Large intestine (tissue), 12 donors: ENCODE measurements around the gene PCDHA11. TPM values are rescaled to one million over a fixed set of nuclear protein-coding genes. Genes with fewer than 3 reads are reported as not detected.
"Not testable (repeated sequence)": the region's sequence is repeated elsewhere in the genome, so short reads cannot be mapped to it uniquely, and the experiment has no call there.

ENCODE experiments used
- DNase-seq, 2 donors: peaks; one replicate each; pipeline versions ENCODE4 v3.0.0 to v3.0.0-alpha.2; 2013
- H3K27ac ChIP-seq: one replicate; pipeline ENCODE4 v1.5.1; 2013; ENCODE audit warnings: low read length
- H3K27me3 ChIP-seq: 2 replicates; pipeline ENCODE4 v1.6.1; 2013; ENCODE audit warnings: low read length; ENCODE audit not compliant: control insufficient read depth, insufficient read depth
- H3K36me3 ChIP-seq: 2 replicates; pipeline ENCODE4 v1.6.1; 2013; ENCODE audit warnings: low read length; ENCODE audit not compliant: control insufficient read depth, insufficient read depth
- H3K4me1 ChIP-seq: one replicate; pipeline ENCODE4 v1.6.1; 2013; ENCODE audit warnings: low read length; ENCODE audit not compliant: control insufficient read depth, insufficient read depth
- H3K4me3 ChIP-seq: one replicate; pipeline ENCODE4 v1.5.1; 2013; ENCODE audit warnings: low read length
- H3K9me3 ChIP-seq: one replicate; pipeline ENCODE4 v1.6.1; 2013; ENCODE audit warnings: mild to moderate bottlenecking, low read depth, low read length, moderate library complexity; ENCODE audit not compliant: control insufficient read depth
- WGBS: methylation state at CpG from one replicate; pipeline ENCODE4 v1.1.5; 2013; ENCODE audit warnings: low lambda C conversion rate; ENCODE audit not compliant: insufficient coverage; 5-methylcytosine and 5-hydroxymethylcytosine counted together
- long read RNA-seq, 11 donors: transcript quantifications; one replicate each; lab custom pipeline, GENCODE V29; 2026
- polyA plus RNA-seq: library from polyadenylated mRNA; unstranded; fragments of 120-200 nt; gene quantifications from one replicate; pipeline ENCODE4 v1.2.1, GENCODE V29; 2013

Gene PCDHA11, protein sequence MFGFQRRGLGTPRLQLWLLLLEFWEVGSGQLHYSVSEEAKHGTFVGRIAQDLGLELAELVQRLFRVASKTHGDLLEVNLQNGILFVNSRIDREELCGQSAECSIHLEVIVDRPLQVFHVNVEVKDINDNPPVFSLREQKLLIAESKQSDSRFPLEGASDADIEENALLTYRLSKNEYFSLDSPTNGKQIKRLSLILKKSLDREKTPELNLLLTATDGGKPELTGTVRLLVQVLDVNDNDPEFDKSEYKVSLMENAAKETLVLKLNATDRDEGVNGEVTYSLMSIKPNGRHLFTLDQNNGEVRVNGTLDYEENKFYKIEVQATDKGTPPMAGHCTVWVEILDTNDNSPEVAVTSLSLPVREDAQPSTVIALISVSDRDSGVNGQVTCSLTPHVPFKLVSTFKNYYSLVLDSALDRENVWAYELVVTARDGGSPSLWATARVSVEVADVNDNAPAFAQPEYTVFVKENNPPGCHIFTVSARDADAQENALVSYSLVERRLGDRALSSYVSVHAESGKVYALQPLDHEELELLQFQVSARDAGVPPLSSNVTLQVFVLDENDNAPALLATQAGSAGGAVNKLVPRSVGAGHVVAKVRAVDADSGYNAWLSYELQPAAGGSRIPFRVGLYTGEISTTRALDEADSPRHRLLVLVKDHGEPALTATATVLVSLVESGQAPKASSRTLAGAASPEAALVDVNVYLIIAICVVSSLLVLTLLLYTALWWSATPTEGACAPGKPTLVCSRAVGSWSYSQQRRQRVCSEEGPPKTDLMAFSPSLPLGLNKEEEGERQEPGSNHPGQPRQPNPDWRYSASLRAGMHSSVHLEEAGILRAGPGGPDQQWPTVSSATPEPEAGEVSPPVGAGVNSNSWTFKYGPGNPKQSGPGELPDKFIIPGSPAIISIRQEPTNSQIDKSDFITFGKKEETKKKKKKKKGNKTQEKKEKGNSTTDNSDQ
- polyA plus RNA-seq = 1.3 TPM
- long read RNA-seq, donor 1 = 0 reads
- long read RNA-seq, donor 2, partial matches to known transcripts = 0 of 1 reads
- long read RNA-seq, donor 2, other reads (novel, unspliced or antisense) = 0 of 1 reads
- long read RNA-seq, donor 3 = 0 reads
- long read RNA-seq, donor 4 = 0 reads
- long read RNA-seq, donor 5, full-length matches to known transcripts = 1 of 1 reads
- long read RNA-seq, donor 5, partial matches to known transcripts = 0 of 1 reads
- long read RNA-seq, donor 5, other reads (novel, unspliced or antisense) = 0 of 1 reads
- long read RNA-seq, donor 6 = 0 reads
- long read RNA-seq, donor 7, full-length matches to known transcripts = 1 of 1 reads
- long read RNA-seq, donor 7, partial matches to known transcripts = 0 of 1 reads
- long read RNA-seq, donor 7, other reads (novel, unspliced or antisense) = 0 of 1 reads
- long read RNA-seq, donor 8 = 0 reads
- long read RNA-seq, donor 9 = 0 reads
- long read RNA-seq, donor 10 = 0 reads
- long read RNA-seq, donor 11 = 0 reads

DNA sequence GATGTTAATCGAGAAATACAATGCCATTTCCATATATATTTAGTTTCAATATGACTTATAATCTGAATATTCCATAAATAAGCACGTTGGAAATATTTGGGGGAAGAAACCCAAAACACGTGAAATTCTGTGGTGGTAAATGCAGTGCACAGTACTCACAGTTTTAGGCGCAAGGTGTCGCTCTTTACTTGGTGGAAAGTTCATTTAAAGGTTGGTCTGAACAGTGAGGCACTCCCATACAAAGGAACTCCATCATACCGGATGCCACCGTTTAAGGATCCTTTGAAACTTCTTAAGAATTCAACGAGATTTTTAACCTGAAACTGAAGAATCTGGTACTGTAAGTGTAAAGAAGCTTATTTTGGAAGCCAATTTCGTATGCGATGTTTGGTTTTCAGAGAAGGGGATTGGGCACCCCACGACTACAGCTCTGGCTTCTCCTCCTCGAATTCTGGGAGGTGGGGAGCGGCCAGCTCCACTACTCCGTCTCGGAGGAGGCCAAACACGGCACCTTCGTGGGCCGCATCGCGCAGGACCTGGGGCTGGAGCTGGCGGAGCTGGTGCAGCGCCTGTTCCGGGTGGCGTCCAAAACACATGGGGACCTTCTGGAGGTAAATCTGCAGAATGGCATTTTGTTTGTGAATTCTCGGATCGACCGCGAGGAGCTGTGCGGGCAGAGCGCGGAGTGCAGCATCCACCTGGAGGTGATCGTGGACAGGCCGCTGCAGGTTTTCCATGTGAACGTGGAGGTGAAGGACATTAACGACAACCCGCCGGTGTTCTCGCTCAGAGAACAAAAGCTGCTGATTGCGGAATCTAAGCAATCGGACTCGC is at the start of gene PCDHA11:
PCDHA11 (plus strand) TSS at position 237 of the 834 bp plus-strand sequence; CDS start at position 384, 147 bp downstream.
- H3K9me3 ChIP-seq = peaks cover 23% of the 10 kb centered on the region
- no peaks in the 10 kb centered on the region for H3K36me3 ChIP-seq
- no peak within 1 kb of the TSS for H3K4me3 ChIP-seq
- H3K4me1 ChIP-seq = no peaks in the 10 kb centered on the region
- 11% methylated on average over 1 of the region's 41 CpGs for WGBS
- peaks cover 6% of the 10 kb centered on the region for H3K27me3 ChIP-seq
- no peak within 1 kb of the TSS for H3K27ac ChIP-seq
- no peak for DNase-seq

DNA sequence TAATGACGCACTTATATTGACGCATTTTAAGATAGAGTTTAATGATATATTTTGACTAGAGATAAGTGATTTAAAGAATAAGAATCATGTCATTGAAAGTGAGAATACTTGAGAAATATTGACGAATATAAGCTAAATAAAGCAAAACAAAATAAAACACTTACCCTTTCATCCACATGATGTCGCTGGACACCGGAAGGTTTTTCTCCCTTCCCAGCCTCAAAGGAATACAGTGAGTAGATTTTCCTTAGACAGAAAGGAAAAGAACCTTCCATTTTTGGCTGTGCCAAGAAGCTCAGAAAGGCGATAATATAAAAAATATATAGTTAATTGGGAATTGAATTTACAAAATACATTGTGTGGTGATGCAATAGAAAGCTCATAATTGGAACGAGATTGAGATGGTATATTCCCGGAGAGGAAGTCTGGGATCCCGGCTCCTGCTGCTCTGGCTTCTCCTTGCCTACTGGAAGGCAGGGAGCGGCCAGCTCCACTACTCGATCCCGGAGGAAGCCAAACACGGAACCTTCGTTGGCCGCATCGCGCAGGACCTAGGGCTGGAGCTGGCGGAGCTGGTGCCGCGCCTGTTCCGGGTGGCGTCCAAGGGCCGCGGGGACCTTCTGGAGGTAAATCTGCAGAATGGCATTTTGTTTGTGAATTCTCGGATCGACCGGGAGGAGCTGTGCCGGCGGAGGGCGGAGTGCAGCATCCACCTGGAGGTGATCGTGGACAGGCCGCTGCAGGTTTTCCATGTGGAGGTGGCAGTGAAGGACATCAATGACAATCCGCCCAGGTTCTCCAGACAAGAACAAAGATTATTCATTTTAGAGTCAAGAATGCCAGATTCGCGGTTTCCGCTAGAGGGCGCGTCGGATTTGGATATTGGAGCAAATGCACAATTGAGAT is 47.1 kb upstream of the PCDHA11 start, which contains the start of gene PCDHA5:
PCDHA5 (plus strand) TSS at position 239 of the 906 bp plus-strand sequence.
- Histone ChIP-seq H3K9me3 (peaks cover 25% of the 10 kb centered on the region), H3K27ac (no peak within 1 kb of the TSS), H3K4me3 (no peak within 1 kb of the TSS), H3K4me1 (no peaks in the 10 kb centered on the region), H3K36me3 (no peaks in the 10 kb centered on the region), H3K27me3 (no peaks in the 10 kb centered on the region)
- 35% methylated on average over 6 of the region's 39 CpGs for WGBS
- DNase-seq = no peak

DNA sequence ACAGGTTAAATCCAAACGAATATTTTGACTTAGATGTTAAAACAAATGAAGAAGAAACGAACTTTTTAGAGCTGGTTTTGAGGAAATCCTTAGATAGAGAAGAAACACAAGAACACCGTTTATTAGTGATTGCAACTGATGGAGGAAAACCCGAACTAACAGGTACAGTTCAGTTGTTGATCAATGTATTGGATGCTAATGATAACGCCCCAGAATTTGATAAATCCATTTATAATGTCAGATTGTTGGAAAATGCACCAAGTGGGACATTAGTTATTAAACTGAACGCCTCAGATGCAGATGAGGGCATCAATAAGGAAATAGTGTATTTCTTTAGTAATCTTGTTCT is 46.5 kb upstream of the PCDHA11 start:
- 31% methylated on average over 5 of the region's 6 CpGs for WGBS
- peaks cover 25% of the 10 kb centered on the region for H3K9me3 ChIP-seq
- H3K4me3 ChIP-seq = no peak overlapping the region
- no peak for DNase-seq
- no peaks in the 10 kb centered on the region for H3K4me1 ChIP-seq
- H3K36me3 ChIP-seq = no peaks in the 10 kb centered on the region
- H3K27ac ChIP-seq = no peak overlapping the region
- no peaks in the 10 kb centered on the region for H3K27me3 ChIP-seq

DNA sequence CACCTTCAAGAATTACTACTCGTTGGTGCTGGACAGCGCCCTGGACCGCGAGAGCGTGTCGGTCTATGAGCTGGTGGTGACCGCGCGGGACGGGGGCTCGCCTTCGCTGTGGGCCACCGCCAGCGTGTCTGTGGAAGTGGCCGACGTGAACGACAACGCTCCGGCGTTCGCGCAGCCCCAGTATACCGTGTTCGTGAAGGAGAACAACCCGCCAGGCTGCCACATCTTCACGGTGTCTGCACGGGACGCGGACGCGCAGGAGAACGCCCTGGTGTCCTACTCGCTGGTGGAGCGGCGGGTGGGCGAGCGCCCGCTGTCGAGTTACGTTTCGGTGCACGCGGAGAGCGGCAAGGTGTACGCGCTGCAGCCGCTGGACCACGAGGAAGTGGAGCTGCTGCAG is 45.8 kb upstream of the PCDHA11 start:
- not testable (repeated sequence) for H3K36me3 ChIP-seq, H3K4me3 ChIP-seq, H3K27me3 ChIP-seq, DNase-seq, H3K27ac ChIP-seq, H3K4me1 ChIP-seq
- no CpG with 5 or more reads among the region's 48 CpGs for WGBS
- H3K9me3 ChIP-seq = peaks cover 26% of the 10 kb centered on the region

DNA sequence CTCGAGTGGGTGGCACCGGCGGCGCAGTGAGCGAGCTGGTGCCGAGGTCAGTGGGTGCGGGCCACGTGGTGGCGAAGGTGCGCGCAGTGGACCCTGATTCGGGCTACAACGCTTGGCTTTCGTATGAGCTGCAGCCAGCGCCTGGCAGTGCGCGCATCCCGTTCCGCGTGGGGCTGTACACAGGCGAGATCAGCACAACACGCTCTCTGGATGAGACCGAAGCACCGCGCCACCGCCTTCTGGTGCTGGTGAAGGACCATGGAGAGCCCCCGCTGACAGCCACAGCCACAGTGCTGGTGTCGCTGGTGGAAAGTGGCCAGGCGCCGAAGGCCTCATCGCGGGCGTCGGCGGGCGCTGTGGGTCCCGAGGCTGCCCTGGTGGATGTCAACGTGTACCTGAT is 45.3 kb upstream of the PCDHA11 start:
- H3K27me3 ChIP-seq = peaks cover 3% of the 10 kb centered on the region
- H3K4me3 ChIP-seq = no peak overlapping the region
- H3K4me1 ChIP-seq = no peaks in the 10 kb centered on the region
- H3K9me3 ChIP-seq = peaks cover 30% of the 10 kb centered on the region
- WGBS = no CpG with 5 or more reads among the region's 38 CpGs
- H3K27ac ChIP-seq = no peak overlapping the region
- no peak for DNase-seq
- no peaks in the 10 kb centered on the region for H3K36me3 ChIP-seq

DNA sequence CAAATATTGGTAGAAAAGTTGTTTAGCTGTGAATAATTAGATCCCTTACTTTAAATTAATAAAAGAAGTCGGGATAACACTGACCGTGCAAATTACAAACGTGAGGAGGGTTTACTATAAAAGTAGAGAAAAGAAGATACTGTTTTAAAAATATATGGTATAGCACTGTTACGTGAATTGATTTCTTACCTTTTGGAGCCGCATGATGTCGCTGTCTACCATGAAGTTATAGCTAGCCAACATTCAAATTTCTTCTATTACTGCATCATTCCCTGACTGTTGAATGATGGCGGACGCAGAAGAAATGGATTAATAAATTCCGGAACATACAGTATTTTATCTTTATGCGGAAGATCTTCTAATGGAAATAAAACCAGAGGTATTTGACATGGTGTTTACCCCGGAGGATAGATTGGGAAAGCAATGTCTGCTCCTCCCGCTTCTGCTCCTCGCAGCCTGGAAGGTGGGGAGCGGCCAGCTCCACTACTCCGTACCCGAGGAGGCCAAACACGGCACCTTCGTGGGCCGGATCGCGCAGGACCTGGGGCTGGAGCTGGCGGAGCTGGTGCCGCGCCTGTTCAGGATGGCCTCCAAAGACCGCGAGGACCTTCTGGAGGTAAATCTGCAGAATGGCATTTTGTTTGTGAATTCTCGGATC is 40.9 kb upstream of the PCDHA11 start, which contains the start of gene PCDHA6:
PCDHA6 (plus strand) TSS at position 257 of the 658 bp plus-strand sequence; CDS start at position 389, 132 bp downstream.
- Histone ChIP-seq H3K36me3 (no peaks in the 10 kb centered on the region), H3K27ac (no peak within 1 kb of the TSS), H3K4me3 (no peak within 1 kb of the TSS), H3K4me1 (no peaks in the 10 kb centered on the region), H3K9me3 (peaks cover 36% of the 10 kb centered on the region), H3K27me3 (peaks cover 3% of the 10 kb centered on the region)
- WGBS = 10% methylated on average over 3 of the region's 27 CpGs
- DNase-seq = no peak

DNA sequence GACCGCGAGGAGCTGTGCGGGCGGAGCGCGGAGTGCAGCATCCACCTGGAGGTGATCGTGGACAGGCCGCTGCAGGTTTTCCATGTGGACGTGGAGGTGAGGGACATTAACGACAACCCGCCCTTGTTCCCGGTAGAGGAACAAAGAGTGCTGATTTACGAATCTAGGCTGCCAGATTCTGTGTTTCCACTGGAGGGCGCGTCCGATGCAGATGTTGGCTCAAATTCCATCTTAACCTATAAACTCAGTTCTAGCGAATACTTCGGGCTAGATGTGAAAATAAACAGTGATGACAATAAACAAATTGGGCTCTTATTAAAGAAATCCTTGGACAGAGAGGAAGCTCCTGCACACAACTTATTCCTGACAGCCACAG is 40.4 kb upstream of the PCDHA11 start:
- no peak for DNase-seq
- peaks cover 31% of the 10 kb centered on the region for H3K9me3 ChIP-seq
- peaks cover 3% of the 10 kb centered on the region for H3K27me3 ChIP-seq
- no peak overlapping the region for H3K27ac ChIP-seq
- no peaks in the 10 kb centered on the region for H3K36me3 ChIP-seq
- no CpG with 5 or more reads among the region's 18 CpGs for WGBS
- no peaks in the 10 kb centered on the region for H3K4me1 ChIP-seq
- no peak overlapping the region for H3K4me3 ChIP-seq

DNA sequence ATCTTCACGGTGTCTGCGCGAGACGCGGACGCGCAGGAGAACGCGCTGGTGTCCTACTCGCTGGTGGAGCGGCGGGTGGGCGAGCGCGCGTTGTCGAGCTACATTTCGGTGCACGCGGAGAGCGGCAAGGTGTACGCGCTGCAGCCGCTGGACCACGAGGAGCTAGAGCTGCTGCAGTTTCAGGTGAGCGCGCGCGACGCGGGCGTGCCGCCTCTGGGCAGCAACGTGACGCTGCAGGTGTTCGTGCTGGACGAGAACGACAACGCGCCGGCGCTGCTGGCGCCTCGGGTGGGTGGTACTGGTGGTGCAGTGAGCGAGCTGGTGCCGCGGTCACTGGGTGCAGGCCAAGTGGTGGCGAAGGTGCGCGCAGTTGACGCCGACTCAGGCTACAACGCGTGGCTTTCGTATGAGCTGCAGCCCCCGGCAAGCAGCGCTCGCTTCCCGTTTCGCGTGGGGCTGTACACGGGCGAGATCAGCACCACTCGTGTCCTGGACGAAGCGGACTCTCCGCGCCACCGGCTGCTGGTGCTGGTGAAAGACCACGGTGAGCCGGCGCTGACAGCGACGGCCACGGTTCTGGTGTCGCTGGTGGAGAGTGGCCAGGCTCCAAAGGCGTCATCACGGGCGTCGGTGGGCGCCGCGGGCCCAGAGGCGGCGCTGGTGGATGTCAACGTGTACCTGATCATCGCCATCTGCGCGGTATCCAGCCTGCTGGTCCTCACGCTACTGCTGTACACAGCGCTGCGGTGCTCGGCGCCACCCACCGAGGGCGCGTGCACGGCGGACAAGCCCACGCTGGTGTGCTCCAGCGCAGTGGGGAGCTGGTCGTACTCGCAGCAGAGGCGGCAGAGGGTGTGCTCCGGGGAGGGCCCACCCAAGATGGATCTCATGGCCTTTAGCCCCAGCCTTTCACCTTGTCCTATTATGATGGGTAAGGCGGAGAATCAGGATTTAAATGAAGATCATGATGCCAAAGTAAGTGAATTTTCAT is 39.0 kb upstream of the PCDHA11 start:
- no CpG with 5 or more reads among the region's 106 CpGs for WGBS
- H3K36me3 ChIP-seq, H3K27ac ChIP-seq, H3K27me3 ChIP-seq, H3K4me3 ChIP-seq, H3K4me1 ChIP-seq: not testable (repeated sequence)
- H3K9me3 ChIP-seq = peaks cover 25% of the 10 kb centered on the region
- DNase-seq = peak in 1 of 2 donors; percentile 3
